HG03097 (cell line): ENCODE measurements around the gene UTP18.
"Not testable (repeated sequence)": the region's sequence is repeated elsewhere in the genome, so short reads cannot be mapped to it uniquely, and the experiment has no call there.

Experiments used
- ATAC-seq: cut with Tn5 transposase; IDR thresholded peaks from one replicate; pipeline ENCODE4 v1.9.1; 2021; ENCODE audit not compliant: unreplicated experiment, low FRiP score

Gene UTP18

DNA sequence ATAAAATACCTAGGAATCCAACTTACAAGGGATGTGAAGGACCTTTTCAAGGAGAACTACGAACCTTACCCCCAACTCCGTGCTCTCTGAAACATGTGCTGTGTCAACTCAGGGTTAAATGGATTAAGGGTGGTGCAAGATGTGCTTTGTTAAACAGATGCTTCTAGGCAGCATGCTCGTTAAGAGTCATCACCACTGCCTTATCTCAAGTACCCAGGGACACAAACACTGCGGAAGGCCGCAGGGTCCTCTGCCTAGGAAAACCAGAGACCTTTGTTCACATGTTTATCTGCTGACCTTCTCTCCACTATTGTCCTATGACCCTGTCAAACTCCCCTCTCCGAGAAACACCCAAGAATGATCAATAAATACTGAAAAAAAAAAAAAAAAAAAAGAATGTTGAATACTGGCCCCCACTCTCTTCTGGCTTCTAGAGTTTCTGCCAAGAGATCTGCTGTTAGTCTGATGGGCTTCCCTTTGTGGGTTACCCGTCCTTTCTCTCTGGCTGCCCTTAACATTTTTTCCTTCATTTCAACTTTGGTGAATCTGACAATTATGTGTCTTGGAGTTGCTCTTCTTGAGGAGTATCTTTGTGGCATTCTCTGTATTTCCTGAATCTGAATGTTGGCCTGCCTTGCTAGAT lies 70.6 kb downstream of the UTP18 start:
- ATAC-seq = not testable (repeated sequence)

DNA sequence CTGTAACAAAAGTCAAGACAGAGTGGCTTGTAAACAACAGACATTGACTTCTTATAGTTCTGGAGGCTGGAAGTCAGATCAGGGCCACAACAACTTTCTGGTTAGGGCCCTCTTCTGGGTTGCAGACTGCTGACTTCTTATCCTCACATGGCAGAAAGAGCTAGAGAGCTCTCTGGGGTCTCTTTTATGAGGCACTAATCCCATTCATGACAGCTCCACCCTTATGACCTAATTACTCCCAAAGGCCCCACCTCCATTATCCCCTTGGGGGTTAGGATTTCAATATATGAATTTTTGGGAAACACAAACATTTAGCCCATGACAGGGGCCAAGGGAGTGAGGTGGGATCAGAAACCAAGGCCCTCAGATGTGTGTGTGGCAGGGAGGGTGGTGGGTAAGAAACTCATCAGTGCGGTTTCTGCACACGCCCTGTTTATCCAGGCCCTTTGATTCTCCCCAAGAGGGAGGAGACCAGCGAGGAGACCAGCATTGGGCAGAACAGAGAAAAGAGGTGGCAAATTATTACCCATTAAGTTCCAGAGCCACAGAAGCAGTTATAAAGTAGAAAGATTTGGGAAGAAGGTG lies 74.8 kb downstream of the UTP18 start:
- no peak for ATAC-seq

DNA sequence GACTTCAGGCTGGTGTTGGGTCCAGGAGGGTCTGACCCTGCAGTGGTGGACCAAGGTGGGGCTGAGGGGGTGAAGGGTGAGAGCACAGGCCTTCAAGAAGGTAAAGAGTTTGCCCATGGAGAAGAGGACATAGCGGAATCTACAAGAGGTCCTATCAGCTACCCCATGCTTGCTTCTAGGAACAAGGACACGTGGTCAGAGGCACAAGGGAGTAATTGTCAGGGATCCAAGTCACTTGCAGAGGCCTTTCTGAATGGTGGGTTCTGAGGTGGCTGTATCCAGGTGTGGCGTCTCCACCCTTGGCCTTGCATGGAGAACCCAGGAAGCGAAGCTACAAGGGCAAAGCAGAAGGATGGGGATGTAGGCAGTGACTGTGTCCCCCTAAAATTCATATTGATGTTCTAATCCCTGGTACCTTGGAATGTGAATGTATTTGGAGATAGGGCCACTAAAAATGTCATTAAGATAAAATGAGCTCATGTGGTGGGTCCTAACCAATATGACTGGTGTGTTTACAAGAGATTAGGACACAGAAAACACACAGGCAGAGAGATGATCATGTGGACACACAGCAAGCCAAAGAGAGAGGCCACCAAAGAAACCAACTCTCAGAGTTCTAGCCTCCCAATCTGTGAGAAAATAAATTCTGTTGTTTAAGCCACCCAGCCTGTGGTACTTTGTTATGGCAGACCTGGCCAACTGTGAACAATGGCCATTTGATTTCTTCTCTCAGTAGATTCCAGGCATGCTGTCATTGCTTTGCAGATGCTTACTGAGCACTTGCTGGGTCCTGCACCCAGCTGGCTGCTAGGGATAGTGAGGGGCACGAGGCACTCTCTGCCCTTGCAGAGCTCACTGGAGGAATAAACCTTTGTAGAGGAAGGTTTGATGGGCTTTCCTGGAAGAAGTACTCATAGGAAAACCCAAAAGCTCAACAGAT lies 75.8 kb downstream of the UTP18 start:
- ATAC-seq = no peak

- no peak for ATAC-seq
Measured at GRCh38 chr17:51341457-51341856, 81.1 kb downstream of the UTP18 start.

- no peak for ATAC-seq
Measured at GRCh38 chr17:51342257-51342656, 81.9 kb downstream of the UTP18 start.

GRCh38 chr17:51344532-51344931 lies 84.2 kb downstream of the UTP18 start:
- ATAC-seq = no peak

DNA sequence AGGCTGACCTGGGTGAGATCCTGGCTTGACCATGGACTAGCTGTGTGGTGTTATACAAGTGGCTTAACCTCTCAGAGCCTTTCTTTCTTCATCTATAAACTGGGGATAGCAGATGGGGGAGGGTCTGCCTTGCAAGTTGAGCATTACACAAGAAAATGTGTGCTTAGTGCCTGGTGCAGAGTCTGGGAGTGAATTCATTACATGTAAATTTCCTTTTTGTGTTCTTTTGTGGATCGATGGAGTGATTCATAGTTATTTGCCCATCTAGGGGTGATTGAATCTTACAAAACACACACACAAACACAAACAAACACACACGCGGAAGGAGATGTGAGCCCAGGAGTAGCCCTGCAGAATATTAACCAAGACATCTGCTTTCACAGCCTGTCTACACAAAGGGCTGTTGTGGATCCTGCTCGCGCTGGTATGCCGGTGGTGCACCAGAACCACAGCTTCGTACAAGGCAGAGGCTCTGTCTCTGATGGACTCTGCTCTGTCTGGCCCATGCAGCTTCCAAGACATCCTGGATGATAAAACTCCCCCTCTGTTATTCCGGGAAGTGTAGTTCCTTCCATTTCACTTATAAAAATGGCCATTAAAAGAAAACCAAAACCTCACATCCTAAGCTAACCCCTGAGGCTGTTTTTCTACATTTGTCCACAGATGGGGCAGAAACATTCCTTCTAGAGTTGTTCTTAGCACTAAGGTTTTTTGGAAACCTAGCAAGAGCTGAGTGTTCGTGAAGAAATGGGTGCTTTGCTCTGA lies 86.1 kb downstream of the UTP18 start:
- no peak for ATAC-seq
